NK-92 (cell line): ENCODE results near the gene ESRRA.
A peak's percentile ranks its signal among the peaks of the same experiment; 100 is the strongest.

Experiments
- DNase-seq: peaks from one replicate; lab custom pipeline; 2025; ENCODE audit not compliant: unreplicated experiment; lab: John Stamatoyannopoulos, UW

Gene ESRRA

GRCh38 chr11:64269540-64270220 is 35.6 kb upstream of the ESRRA start:
- DNase-seq: peak; percentile 81

DNA sequence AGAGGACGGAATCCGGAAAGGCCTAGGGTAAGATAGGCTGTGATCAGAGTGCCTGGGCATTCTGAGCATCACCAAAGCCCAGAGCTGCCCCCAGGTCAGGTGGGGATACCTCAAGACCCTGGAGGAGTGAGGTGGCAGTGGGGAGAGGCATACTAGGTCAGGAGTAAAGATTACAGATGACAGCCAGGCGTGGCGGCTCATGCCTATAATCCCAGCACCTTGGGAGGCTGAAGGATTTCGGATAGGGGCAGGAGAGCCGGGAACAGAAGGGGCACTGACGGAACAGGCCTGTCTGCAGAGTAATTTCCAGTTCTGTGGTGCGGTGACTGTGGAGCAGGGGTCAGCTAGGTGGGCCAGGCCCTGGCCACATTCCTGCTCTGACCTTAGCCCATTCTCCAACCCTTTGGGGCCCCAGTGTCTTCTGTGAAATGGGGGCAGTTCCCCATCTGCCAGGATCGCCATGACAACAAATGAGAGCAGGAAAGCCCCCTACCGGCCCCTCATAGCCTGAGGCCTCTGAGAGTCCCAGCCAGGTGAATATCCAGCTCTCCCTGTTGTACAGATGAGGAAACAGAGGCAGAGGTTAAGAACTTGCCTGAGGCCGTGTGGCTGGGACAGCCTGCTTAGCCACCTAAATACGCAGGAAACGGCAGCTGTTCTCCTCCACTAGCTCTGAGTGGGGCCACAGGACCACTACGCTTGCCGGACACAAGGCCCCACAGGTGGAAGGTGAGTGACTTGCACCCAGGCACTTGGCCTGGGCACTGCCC is 30.1 kb upstream of the ESRRA start:
- DNase-seq: no peak

- DNase-seq: no peak
Observed at GRCh38 chr11:64275841-64276240, 29.5 kb upstream of the ESRRA start.

GRCh38 chr11:64276653-64277431 is 28.5 kb upstream of the ESRRA start:
- DNase-seq: no peak

- no peak for DNase-seq
Observed at GRCh38 chr11:64278576-64279190, 26.6 kb upstream of the ESRRA start.

DNA sequence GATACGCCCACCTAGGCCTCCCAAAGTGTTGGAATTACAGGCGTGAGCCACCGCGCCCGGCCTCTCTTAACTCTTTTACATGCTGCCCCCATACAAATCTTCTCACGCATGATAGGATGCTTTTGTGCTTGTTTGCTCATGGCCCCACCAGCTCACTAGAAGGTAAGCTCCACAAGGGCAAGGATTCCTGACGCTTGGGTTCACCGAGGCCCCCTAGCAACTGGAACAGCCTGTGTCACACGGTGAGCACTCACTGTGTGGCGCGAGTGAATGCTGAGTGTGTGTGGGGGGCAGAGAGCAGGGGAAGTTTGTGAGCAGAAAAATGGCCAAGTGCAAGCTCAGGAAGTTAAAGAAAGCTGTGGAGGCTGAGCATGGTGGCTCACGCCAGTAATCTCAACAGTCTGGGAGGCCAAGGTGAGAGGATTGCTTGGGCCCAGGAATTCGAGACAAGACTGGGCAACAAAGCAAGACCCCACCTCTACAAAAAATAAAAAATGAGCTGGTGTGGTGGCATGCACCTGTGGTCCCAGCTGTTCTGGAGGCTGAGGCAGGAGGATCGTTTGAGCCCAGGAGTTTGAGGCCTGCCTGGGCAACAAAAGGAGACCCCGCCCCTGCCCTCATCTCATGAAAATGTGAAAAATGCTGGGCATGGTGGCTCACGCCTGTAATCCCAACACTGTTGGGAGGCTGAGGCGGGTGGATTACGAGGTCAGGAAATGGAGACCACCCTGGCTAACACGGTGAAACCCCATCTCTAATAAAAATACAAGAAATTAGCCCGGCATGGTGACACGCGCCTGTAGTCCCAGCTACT is 23.2 kb upstream of the ESRRA start:
- no peak for DNase-seq

DNA sequence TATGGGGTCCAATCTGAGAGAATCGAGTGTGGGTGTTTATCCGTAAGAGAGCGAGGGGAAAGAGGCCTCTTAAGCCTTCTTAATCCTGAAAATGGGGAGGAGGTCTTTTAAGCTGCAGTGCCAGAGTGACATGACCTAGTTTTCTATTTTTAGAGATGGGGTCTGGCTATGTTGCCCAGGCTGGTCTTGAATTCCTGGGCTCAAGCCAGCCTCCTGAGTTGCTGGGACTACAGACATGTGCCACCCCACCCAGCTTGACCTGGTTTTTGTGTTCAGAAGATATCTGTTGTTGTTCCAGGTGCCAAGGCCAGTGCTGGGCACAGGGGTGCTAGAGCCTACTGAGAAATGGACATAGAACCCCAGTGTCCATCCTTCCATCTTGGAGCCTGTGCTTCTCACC is 22.2 kb upstream of the ESRRA start:
- no peak for DNase-seq

DNA sequence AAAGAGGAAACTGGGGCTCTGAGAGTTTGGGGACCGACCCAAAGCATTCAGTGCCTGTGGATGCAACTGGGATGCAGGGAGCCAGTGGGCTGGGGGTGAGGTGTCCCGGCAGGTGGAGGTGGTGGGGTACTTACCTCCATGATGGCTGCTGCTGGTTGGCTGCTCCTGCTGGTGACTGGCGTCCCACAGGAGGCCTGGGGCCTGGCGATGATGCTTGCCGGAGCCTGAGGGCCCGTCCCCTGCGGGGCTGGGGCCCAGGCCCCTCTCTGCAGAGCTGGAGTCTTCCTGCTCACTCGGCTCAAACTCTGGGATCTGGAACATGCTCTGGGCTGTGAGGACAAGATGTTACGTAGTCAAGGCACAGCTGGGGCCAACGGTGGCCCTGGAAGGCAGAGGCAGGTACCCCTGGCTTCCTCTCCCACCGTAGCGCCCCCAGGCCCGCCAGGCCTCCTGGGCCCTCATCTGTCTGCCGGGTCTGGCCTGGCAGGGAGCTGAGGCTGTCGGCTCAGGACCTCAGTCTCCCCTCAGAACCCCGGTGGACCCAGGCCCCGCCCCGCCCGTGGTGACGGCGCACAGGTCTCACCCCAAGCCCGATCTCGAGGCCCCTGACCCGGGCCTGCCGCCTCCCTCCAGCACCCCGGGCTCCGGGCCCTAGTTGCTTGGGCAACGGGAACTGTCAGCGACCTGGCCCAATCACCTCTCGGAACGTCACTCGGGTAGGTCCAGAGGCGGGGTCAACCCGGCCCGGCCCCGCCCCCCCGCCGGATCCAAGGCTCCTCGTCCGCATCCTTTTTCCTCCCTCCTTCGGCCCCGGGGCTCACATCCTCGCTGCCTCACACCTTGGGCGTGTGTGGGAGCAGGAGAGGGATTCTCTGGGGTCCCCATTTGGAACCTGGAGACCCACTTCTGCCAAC is 21.0 kb upstream of the ESRRA start, which contains the start of gene BAD:
Gene BAD, minus strand, starts transcription at position 618 of the 914 bp plus-strand sequence. Its CDS starts 297 bp downstream, at position 321.
- DNase-seq: peak; percentile 65

- peak; percentile 40 for DNase-seq
Observed at GRCh38 chr11:64284962-64285884, 20.1 kb upstream of the ESRRA start, which contains the start of gene GPR137. GPR137 (plus strand) TSS chr11:64285848; CDS start chr11:64286525, 677 bp downstream.

- no peak for DNase-seq
Observed at GRCh38 chr11:64285885-64286800, 19.2 kb upstream of the ESRRA start.

DNA sequence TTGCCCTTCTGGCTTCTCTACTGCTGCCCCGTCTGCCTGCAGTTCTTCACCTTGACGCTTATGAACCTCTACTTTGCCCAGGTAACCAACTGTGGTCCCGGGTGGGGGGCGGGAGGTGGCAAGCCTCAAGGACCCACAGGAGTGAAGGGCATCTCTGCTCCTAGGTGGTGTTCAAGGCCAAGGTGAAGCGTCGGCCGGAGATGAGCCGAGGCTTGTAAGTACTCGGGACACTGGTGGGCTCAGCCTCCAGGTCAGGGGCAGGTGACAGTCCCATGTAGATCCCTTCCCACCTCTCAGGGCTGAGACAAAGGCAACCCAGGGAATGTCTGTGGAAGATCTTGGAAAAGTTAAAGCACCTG is 18.5 kb upstream of the ESRRA start:
- DNase-seq: no peak

DNA sequence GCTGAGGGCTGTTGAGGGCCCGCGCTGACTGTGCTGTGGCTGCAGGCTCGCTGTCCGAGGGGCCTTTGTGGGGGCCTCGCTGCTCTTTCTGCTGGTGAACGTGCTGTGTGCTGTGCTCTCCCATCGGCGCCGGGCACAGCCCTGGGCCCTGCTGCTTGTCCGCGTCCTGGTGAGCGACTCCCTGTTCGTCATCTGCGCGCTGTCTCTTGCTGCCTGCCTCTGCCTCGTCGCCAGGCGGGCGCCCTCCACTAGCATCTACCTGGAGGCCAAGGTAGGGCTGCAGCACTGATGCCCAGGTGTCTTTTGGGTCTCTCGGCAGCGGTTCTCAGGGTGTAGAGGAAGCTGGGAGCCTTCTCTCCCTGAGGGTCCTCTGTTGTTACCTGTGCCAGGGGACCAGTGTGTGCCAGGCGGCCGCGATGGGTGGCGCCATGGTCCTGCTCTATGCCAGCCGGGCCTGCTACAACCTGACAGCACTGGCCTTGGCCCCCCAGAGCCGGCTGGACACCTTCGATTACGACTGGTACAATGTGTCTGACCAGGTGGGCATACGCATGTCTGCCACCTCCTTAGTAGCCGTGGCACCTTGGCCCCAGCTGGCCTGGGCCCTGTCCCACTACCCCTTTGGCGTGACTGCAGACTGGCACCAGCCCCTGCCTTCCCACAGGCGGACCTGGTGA is 17.5 kb upstream of the ESRRA start:
- no peak for DNase-seq

GRCh38 chr11:64288353-64288750 is 17.0 kb upstream of the ESRRA start:
- DNase-seq: no peak

DNA sequence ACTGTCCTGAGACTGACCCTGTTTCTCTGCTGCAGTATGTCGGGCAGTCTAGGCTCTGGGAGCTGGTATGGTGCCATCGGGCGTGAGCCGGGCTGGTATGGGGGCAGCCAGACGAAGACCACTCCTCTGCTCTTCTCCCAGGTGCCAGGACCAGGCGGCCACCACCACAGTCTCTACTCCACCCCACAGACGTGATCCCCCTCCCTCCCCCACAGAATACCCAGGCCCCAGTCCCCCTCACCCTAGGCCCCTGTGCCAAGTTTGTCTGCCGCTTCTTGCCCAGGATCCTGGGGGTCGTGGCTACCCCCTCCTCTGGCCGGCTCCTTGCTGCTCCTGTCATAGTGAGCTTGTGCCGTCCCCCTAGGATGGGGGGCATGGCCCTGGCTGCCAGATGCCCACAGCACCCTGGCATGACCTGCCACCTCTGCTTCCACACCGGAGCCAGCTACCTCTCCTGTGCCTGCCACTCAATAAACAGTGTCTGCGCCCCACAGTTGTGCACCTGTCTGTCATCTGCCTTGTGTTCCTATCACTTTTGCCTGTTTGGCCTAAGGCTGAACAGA is 16.2 kb upstream of the ESRRA start:
- DNase-seq: no peak

- DNase-seq: no peak
Observed at GRCh38 chr11:64290352-64291261, 14.7 kb upstream of the ESRRA start.
